HG03469 (cell line): ENCODE data around the gene PNPO.
A peak's percentile ranks its signal among the peaks of the same experiment; 100 is the strongest.
"Not testable (repeated sequence)": the region's sequence is repeated elsewhere in the genome, so short reads cannot be mapped to it uniquely, and the experiment has no call there.

ENCODE experiments used
- ATAC-seq: cut with Tn5 transposase; IDR thresholded peaks from one replicate; pipeline ENCODE4 v1.9.1; 2021; ENCODE audit warnings: mild to moderate bottlenecking, moderate library complexity, moderate number of reproducible peaks; ENCODE audit not compliant: unreplicated experiment

Gene PNPO

GRCh38 chr17:47917581-47917980, 23.8 kb upstream of the PNPO start:
- no peak for ATAC-seq

GRCh38 chr17:47918006-47918405, 23.4 kb upstream of the PNPO start:
- no peak for ATAC-seq

- ATAC-seq = no peak
These were observed 22.4 kb upstream of the PNPO start for GRCh38 chr17:47918991-47919390.

GRCh38 chr17:47919889-47920288, 21.5 kb upstream of the PNPO start:
- ATAC-seq = not testable (repeated sequence)

- no peak for ATAC-seq
These were observed 16.3 kb upstream of the PNPO start for GRCh38 chr17:47924785-47925677.

GRCh38 chr17:47925678-47925988, 15.7 kb upstream of the PNPO start:
- ATAC-seq = no peak

- no peak for ATAC-seq
These were observed 13.5 kb upstream of the PNPO start for GRCh38 chr17:47927821-47928400.

GRCh38 chr17:47928415-47928814, 13.0 kb upstream of the PNPO start:
- ATAC-seq = no peak

- no peak for ATAC-seq
These were observed 12.0 kb upstream of the PNPO start for GRCh38 chr17:47929218-47930000.

GRCh38 chr17:47931848-47932247, 9.5 kb upstream of the PNPO start:
- no peak for ATAC-seq

GRCh38 chr17:47934856-47935255, 6.5 kb upstream of the PNPO start:
- ATAC-seq = no peak

GRCh38 chr17:47935468-47935867, 5.9 kb upstream of the PNPO start:
- ATAC-seq = not testable (repeated sequence)

GRCh38 chr17:47935961-47936360, 5.4 kb upstream of the PNPO start:
- ATAC-seq = no peak

GRCh38 chr17:47937941-47938340, 3.4 kb upstream of the PNPO start:
- no peak for ATAC-seq

- no peak for ATAC-seq
These were observed 732 bp downstream of the PNPO start for GRCh38 chr17:47942096-47942510.

- ATAC-seq = no peak
These were observed 1.2 kb downstream of the PNPO start for GRCh38 chr17:47942568-47942967.

GRCh38 chr17:47945080-47945479, 3.7 kb downstream of the PNPO start:
- ATAC-seq = no peak

GRCh38 chr17:47945529-47946508, 4.4 kb downstream of the PNPO start:
- ATAC-seq = no peak

GRCh38 chr17:47946516-47946915, 5.1 kb downstream of the PNPO start:
- no peak for ATAC-seq

- peak; percentile 45 for ATAC-seq
These were observed 5.6 kb downstream of the PNPO start for GRCh38 chr17:47946929-47947397.
